HCT116 (cell line): ENCODE data around the gene TDRD9. TPM values are rescaled to one million over a fixed set of nuclear protein-coding genes. Genes with fewer than 3 reads are reported as not detected.

ENCODE experiments used
- ATAC-seq: fragments of 200-7000 bp; cut with Tn5 transposase; 2 replicates; pipeline ENCODE4 v1.9.1; 2020; ENCODE audit warnings: mild to moderate bottlenecking, moderate library complexity
- BruUV-seq: library from RNA; stranded (reverse); fragments of 400-500 nt; replicated peaks from 2 replicates; lab custom pipeline; 2021; lab: Mats Ljungman, UMichigan
- CTCF ChIA-PET: fragments of 300-600 bp; sonication (Branson Sonifier 250); formaldehyde crosslinking; loops from one replicate; lab custom pipeline; 2021; ENCODE audit warnings: antibody characterized with exemption; lab: Charles Lee
- POLR2A ChIA-PET: fragments of 300-600, 350-600 bp; sonication (Branson Sonifier 250); formaldehyde crosslinking; loops from one replicate; lab custom pipeline; 2021; ENCODE audit warnings: antibody characterized with exemption; lab: Charles Lee
- RAD21 ChIA-PET, 2 experiments: fragments of 300-600 bp; sonication (Branson Sonifier 250); formaldehyde crosslinking; loops; one replicate each; lab custom pipeline; 2023; ENCODE audit warnings: low total read pairs in 2 of 2; ENCODE audit not compliant: uncharacterized antibody in 2 of 2, unreplicated experiment in 2 of 2, low non-redundant PET in 1 of 2; lab: Charles Lee
- DNase-seq: peaks from one replicate; pipeline ENCODE4 v3.0.0-alpha.2; 2010; ENCODE audit warnings: low read depth, low spot score
- H2AFZ ChIP-seq: fragments of 200-600 bp; shearing (Covaris generic), sonication (generic); 2 replicates; pipeline ENCODE4 v1.6.1; 2017; ENCODE audit warnings: low read depth, mixed run types, mixed read lengths, antibody characterized with exemption, low read length; ENCODE audit not compliant: poor library complexity, severe bottlenecking
- H3K27ac ChIP-seq: 2 replicates; pipeline ENCODE4 v1.5.1; 2012; ENCODE audit warnings: low read depth, low read length
- H3K27me3 ChIP-seq: fragments of 200-600 bp; sonication (generic); 2 replicates; pipeline ENCODE4 v1.6.1; 2016; ENCODE audit warnings: mixed run types, low read length, mixed read lengths; ENCODE audit not compliant: insufficient read depth
- H3K36me3 ChIP-seq, 2 experiments: fragments of 200-500 bp in 1 of 2; fragments of 200-600 bp in 1 of 2; sonication (Bioruptor generic) in 1 of 2; sonication (generic) in 1 of 2; 2 replicates each; pipeline versions ENCODE4 v1.5.1 to v1.6.1; 2014 to 2016; ENCODE audit warnings: low read length in 2 of 2, inconsistent platforms in 1 of 2, mixed read lengths in 1 of 2, mixed run types in 1 of 2; ENCODE audit not compliant: insufficient read depth in 2 of 2, control insufficient read depth in 1 of 2
- H3K4me1 ChIP-seq, 2 experiments: fragments of 200-600 bp in 1 of 2; sonication (generic) in 1 of 2; 2 replicates each; pipeline versions ENCODE4 v1.5.1 to v1.6.1; 2012 to 2017; ENCODE audit warnings: low read length in 2 of 2, inconsistent platforms in 1 of 2, mild to moderate bottlenecking in 1 of 2, mixed read lengths in 1 of 2, mixed run types in 1 of 2, moderate library complexity in 1 of 2; ENCODE audit not compliant: insufficient read depth in 2 of 2, control insufficient read depth in 1 of 2
- H3K4me2 ChIP-seq: fragments of 200-600 bp; sonication (generic); 2 replicates; pipeline ENCODE4 v1.6.1; 2017; ENCODE audit warnings: mixed run types, low read length, mixed read lengths
- H3K4me3 ChIP-seq, 2 experiments: fragments of 200-600 bp in 1 of 2; sonication (generic) in 1 of 2; replicated peaks in 1 of 2; 2 replicates each; pipeline ENCODE4 v1.5.1; 2011 to 2016; ENCODE audit warnings: low read length in 2 of 2, control low read depth in 1 of 2, low read depth in 1 of 2, mild to moderate bottlenecking in 1 of 2, mixed read lengths in 1 of 2, mixed run types in 1 of 2
- H3K79me2 ChIP-seq: fragments of 200-600 bp; sonication (generic); 2 replicates; pipeline ENCODE4 v1.6.1; 2017; ENCODE audit warnings: mild to moderate bottlenecking, mixed run types, low read length, moderate library complexity, mixed read lengths; ENCODE audit not compliant: insufficient read depth
- H3K9ac ChIP-seq: fragments of 200-600 bp; sonication (generic); 2 replicates; pipeline ENCODE4 v1.6.1; 2016; ENCODE audit warnings: low read length, mixed read lengths
- H3K9me2 ChIP-seq: fragments of 200-600 bp; sonication (generic), shearing (Covaris generic); 2 replicates; pipeline ENCODE4 v1.6.1; 2017; ENCODE audit warnings: mixed run types, mild to moderate bottlenecking, moderate library complexity; ENCODE audit not compliant: insufficient read depth
- H3K9me3 ChIP-seq, 2 experiments: fragments of 200-500 bp in 1 of 2; fragments of 200-600 bp in 1 of 2; sonication (Bioruptor generic) in 1 of 2; sonication (generic) in 1 of 2; 2 replicates each; pipeline ENCODE4 v1.6.1; 2014 to 2017; ENCODE audit warnings: low read length in 2 of 2, mixed read lengths in 2 of 2, inconsistent platforms in 1 of 2, low read depth in 1 of 2, mild to moderate bottlenecking in 1 of 2, mixed run types in 1 of 2, moderate library complexity in 1 of 2; ENCODE audit not compliant: control insufficient read depth in 1 of 2, insufficient read depth in 1 of 2
- H4K20me1 ChIP-seq: fragments of 200-600 bp; sonication (generic), shearing (Covaris generic); 2 replicates; pipeline ENCODE4 v1.6.1; 2017; ENCODE audit warnings: mixed run types, mild to moderate bottlenecking, moderate library complexity; ENCODE audit not compliant: insufficient read depth
- EGR1 ChIP-seq: IDR thresholded peaks from 2 replicates; pipeline ENCODE4 v1.6.1; 2012; ENCODE audit warnings: low read depth
- EZH2phosphoT487 ChIP-seq: fragments of 200-600 bp; IDR thresholded peaks from 2 replicates; pipeline ENCODE4 v1.6.1; 2018; ENCODE audit warnings: antibody characterized with exemption, borderline replicate concordance
- POLR2A ChIP-seq: IDR thresholded peaks from 2 replicates; pipeline ENCODE4 v1.7.0; 2011; ENCODE audit warnings: borderline replicate concordance; ENCODE audit not compliant: insufficient read depth, insufficient read length; ENCODE audit errors: extremely low read depth
- POLR2AphosphoS5 ChIP-seq: IDR thresholded peaks from 2 replicates; pipeline ENCODE4 v1.6.1; 2011; ENCODE audit warnings: mild to moderate bottlenecking, low read depth, low read length, moderate library complexity
- RAD21 ChIP-seq: IDR thresholded peaks from 2 replicates; pipeline ENCODE4 v1.6.1; 2012; ENCODE audit warnings: low read depth, mild to moderate bottlenecking
- SP1 ChIP-seq: IDR thresholded peaks from 2 replicates; pipeline ENCODE4 v1.6.1; 2012; ENCODE audit warnings: low read depth
- YY1 ChIP-seq: IDR thresholded peaks from 2 replicates; pipeline ENCODE4 v1.6.1; 2011; ENCODE audit warnings: low read length, low read depth, moderate library complexity, mild to moderate bottlenecking; ENCODE audit not compliant: insufficient replicate concordance; ENCODE audit errors: extremely low read depth
- ZNF274 ChIP-seq: fragments of 200-500 bp; sonication (Bioruptor generic); IDR thresholded peaks from 2 replicates; pipeline ENCODE4 v1.6.1; 2014; ENCODE audit warnings: mild to moderate bottlenecking, low read depth, low read length, inconsistent platforms
- intact Hi-C: fragments of 100-400 bp; cut with micrococcal nuclease; formaldehyde crosslinking; loops from 2 replicates; pipeline ENCODE4 v1.10.0; 2022
- total RNA-seq: library from RNA; stranded (reverse); gene quantifications from one replicate; pipeline ENCODE4 v1.2.1, GENCODE V29; 2021; ENCODE audit not compliant: unreplicated experiment
- TF ChIP-seq, protein P1 (sequence below): IDR thresholded peaks from 2 replicates; pipeline ENCODE4 v1.6.1; 2012
- TF ChIP-seq, protein P2 (sequence below), 3 experiments: fragments of 200-600 bp in 1 of 3; sonication (generic) in 1 of 3; IDR thresholded peaks in 2 of 3; conservative IDR thresholded peaks in 1 of 3; 2 replicates each; pipeline ENCODE4 v1.5.1; 2012 to 2017; ENCODE audit warnings: low read depth in 2 of 3, low read length in 2 of 3, antibody characterized with exemption in 1 of 3, borderline replicate concordance in 1 of 3, control low read depth in 1 of 3, mild to moderate bottlenecking in 1 of 3, mixed read lengths in 1 of 3, mixed run types in 1 of 3, moderate library complexity in 1 of 3; ENCODE audit not compliant: insufficient read depth in 1 of 3

TDRD9 gene
- total RNA-seq, 1 experiment from 2014 or later, result not detected

DNA sequence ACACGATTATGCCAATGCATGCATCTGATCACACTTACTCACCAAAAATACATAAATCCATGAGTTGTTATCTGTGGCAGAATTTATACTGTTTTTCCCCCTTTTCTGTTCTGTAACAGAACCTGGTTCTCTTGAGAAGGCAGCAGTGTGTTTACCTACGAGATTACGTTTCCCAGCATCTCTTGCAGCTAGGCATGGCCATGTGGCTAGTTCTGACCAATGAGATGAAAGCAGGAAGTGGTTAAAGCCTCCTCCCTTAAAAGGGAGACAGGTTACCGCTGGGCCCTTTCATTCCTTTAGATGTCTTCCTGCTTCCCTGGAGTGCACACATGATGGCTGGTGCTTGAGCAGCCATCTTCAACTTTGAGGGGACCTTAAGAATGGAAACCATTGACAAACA is 145.5 kb downstream of the TDRD9 start:
- RAD21 ChIA-PET, result no interaction called here
- Histone ChIP-seq H3K27me3 (no peaks in the 10 kb centered on the region), H3K9me2 (no peaks in the 10 kb centered on the region), H3K27ac (no peak overlapping the region), H4K20me1 (no peaks in the 10 kb centered on the region), H3K79me2 (no peaks in the 10 kb centered on the region), H3K36me3 (no peaks in the 10 kb centered on the region), H2AFZ (no peak overlapping the region), H3K4me2 (no peak overlapping the region), H3K4me3 (no peak overlapping the region), H3K4me1 (peaks cover 2 to 5% of the 10 kb centered on the region in 2 experiments; a peak in 3 of 4 replicates), H3K9ac (no peak overlapping the region), H3K9me3 (peaks cover 6 to 7% of the 10 kb centered on the region in 2 experiments; a peak in 2 of 4 replicates)
- intact Hi-C loops, result no loop called here
- no TSS peak for BruUV-seq
- CTCF ChIA-PET, result no interaction called here
- ATAC-seq (no peak), DNase-seq (no peak)
- no peak for TF ChIP-seq YY1
- no peak for TF ChIP-seq EZH2phosphoT487
- no peak for TF ChIP-seq POLR2A
- TF ChIP-seq, protein P1, sequence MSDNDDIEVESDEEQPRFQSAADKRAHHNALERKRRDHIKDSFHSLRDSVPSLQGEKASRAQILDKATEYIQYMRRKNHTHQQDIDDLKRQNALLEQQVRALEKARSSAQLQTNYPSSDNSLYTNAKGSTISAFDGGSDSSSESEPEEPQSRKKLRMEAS, result no peak
- POLR2A ChIA-PET, result no interaction called here

DNA sequence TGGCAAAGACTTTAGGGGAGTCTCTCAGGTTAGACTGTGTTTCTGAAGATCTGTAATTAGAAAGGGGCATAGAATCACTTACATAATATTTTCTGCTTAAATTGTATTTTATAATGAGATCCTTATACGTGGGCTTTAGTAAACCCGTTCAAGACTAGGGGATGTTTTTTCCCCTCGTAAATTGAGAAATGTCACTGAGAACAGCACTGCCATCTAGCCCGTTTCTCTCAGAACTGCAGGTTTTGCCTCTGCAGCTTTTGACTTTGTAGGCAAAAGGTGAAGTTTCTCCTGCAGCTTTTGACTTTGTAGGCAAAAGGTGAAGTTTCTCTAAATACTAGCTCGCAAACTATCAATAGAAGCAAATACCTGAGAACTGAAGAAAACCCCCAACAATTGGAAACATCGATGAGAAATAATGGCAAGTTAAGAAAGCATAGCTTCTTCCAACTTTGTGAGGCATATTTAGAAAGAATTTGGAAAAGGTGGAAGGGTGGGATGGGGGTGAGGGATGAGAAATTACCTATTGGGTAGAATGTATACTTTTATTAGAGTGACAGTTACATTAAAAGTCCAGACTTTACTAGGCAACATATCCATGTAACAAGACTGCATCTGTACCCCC is 147.4 kb downstream of the TDRD9 start:
- Histone ChIP-seq H3K9me3 (peaks cover 6 to 7% of the 10 kb centered on the region in 2 experiments; a peak in 2 of 4 replicates), H3K9me2 (no peaks in the 10 kb centered on the region), H3K4me3 (no peak overlapping the region), H3K4me2 (no peak overlapping the region), H3K36me3 (no peaks in the 10 kb centered on the region), H2AFZ (no peak overlapping the region), H4K20me1 (no peaks in the 10 kb centered on the region), H3K79me2 (no peaks in the 10 kb centered on the region), H3K27me3 (no peaks in the 10 kb centered on the region), H3K27ac (no peak overlapping the region), H3K4me1 (peaks cover 2 to 5% of the 10 kb centered on the region in 2 experiments; a peak in 3 of 4 replicates), H3K9ac (no peak overlapping the region)
- TF ChIP-seq, protein P1, result no peak
- TF ChIP-seq, protein P2, sequence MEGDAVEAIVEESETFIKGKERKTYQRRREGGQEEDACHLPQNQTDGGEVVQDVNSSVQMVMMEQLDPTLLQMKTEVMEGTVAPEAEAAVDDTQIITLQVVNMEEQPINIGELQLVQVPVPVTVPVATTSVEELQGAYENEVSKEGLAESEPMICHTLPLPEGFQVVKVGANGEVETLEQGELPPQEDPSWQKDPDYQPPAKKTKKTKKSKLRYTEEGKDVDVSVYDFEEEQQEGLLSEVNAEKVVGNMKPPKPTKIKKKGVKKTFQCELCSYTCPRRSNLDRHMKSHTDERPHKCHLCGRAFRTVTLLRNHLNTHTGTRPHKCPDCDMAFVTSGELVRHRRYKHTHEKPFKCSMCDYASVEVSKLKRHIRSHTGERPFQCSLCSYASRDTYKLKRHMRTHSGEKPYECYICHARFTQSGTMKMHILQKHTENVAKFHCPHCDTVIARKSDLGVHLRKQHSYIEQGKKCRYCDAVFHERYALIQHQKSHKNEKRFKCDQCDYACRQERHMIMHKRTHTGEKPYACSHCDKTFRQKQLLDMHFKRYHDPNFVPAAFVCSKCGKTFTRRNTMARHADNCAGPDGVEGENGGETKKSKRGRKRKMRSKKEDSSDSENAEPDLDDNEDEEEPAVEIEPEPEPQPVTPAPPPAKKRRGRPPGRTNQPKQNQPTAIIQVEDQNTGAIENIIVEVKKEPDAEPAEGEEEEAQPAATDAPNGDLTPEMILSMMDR (IDR thresholded peaks at IDR 0.05 in 2 of 3, conservative IDR thresholded peaks at IDR 0.05 in 1 of 3; ENCODE audit: borderline replicate concordance in 1 of 3, insufficient read depth in 1 of 3, low read depth in 2 of 3, low read length in 2 of 3), result peak; percentile 35 to 58 (median 48); a peak in 5 of 6 replicates
- TF ChIP-seq SP1 (no peak), ZNF274 (no peak), EGR1 (no peak), POLR2AphosphoS5 (no peak), POLR2A (no peak), RAD21 (peak; percentile 53)
- no TSS peak for BruUV-seq
- ChIA-PET CTCF (interaction anchor here (1.0 to 3.3 kb wide), 4 partner anchors 62 to 270 kb away, joined by 3 to 30 read pairs (median 4); no protein-coding TSS in a partner anchor), RAD21 (interaction anchor here in 1 of 2 experiments (0.7 kb wide), 2 partner anchors 54 to 267 kb away, joined by 3 read pairs; no protein-coding TSS in a partner anchor), POLR2A (no interaction called here)
- ATAC-seq (no peak), DNase-seq (no peak)
- intact Hi-C loops, result loop anchor here (5.0 kb wide), 2 partner anchors 268 to 503 kb away; no protein-coding TSS in a partner anchor
